HepG2 (cell line): ENCODE data around the gene EPHA2. TPM values are rescaled to one million over a fixed set of nuclear protein-coding genes. Genes with fewer than 3 reads are reported as not detected.

Experiments used
- ARID4A ChIP-seq: sonication (generic); formaldehyde crosslinking; IDR thresholded peaks from 2 replicates; pipeline ENCODE4 v1.5.0; 2020; ENCODE audit warnings: mild to moderate bottlenecking, missing genetic modification reagents, borderline replicate concordance
- BRF2 ChIP-seq: sonication (generic); formaldehyde crosslinking; IDR thresholded peaks from 2 replicates; pipeline ENCODE4 v1.8.1; 2022; ENCODE audit warnings: mild to moderate bottlenecking, missing genetic modification reagents
- KLF12 ChIP-seq: sonication (generic); formaldehyde crosslinking; IDR thresholded peaks from 2 replicates; pipeline ENCODE4 v1.4.0; 2020; ENCODE audit warnings: missing genetic modification reagents, borderline replicate concordance
- MED13 ChIP-seq: sonication (generic); formaldehyde crosslinking; IDR thresholded peaks from 2 replicates; pipeline ENCODE4 v1.5.0; 2020; ENCODE audit warnings: missing genetic modification reagents
- MNT ChIP-seq: fragments of 450-650 bp; IDR thresholded peaks from 2 replicates; pipeline ENCODE4 v1.6.1; 2016
- NRL ChIP-seq: sonication (generic); formaldehyde crosslinking; IDR thresholded peaks from 2 replicates; pipeline ENCODE4 v1.5.0; 2020; ENCODE audit warnings: missing genetic modification reagents, mild to moderate bottlenecking, moderate library complexity, borderline replicate concordance
- SATB2 ChIP-seq: sonication (generic); formaldehyde crosslinking; IDR thresholded peaks from 2 replicates; pipeline ENCODE4 v1.5.0; 2020; ENCODE audit warnings: missing genetic modification reagents
- SIN3A ChIP-seq: IDR thresholded peaks from 2 replicates; pipeline ENCODE4 v1.6.1; 2011; ENCODE audit warnings: low read depth, mild to moderate bottlenecking, control low read depth, low read length, borderline replicate concordance
- THRA ChIP-seq: sonication (generic); formaldehyde crosslinking; IDR thresholded peaks from 2 replicates; pipeline ENCODE4 v1.4.0; 2020; ENCODE audit warnings: missing genetic modification reagents, borderline replicate concordance
- TMF1 ChIP-seq: sonication (generic); formaldehyde crosslinking; IDR thresholded peaks from 2 replicates; pipeline ENCODE4 v1.8.1; 2022; ENCODE audit warnings: low read depth, missing genetic modification reagents
- YEATS2 ChIP-seq: sonication (generic); formaldehyde crosslinking; IDR thresholded peaks from 2 replicates; pipeline ENCODE4 v1.4.0; 2020; ENCODE audit warnings: missing genetic modification reagents, borderline replicate concordance
- ZGPAT ChIP-seq: IDR thresholded peaks from 2 replicates; pipeline ENCODE4 v1.6.1; 2016; ENCODE audit warnings: mild to moderate bottlenecking
- ZNF138 ChIP-seq: sonication (generic); formaldehyde crosslinking; IDR thresholded peaks from 2 replicates; pipeline ENCODE4 v1.5.0; 2020; ENCODE audit warnings: mild to moderate bottlenecking, low read depth, missing genetic modification reagents
- ZNF274 ChIP-seq: sonication (generic); formaldehyde crosslinking; IDR thresholded peaks from 2 replicates; pipeline ENCODE4 v1.5.1; 2020; ENCODE audit warnings: mild to moderate bottlenecking, missing genetic modification reagents
- ZNF335 ChIP-seq: sonication (generic); formaldehyde crosslinking; IDR thresholded peaks from 2 replicates; pipeline ENCODE4 v1.4.0; 2020; ENCODE audit warnings: missing genetic modification reagents
- ZNF432 ChIP-seq: sonication (generic); formaldehyde crosslinking; IDR thresholded peaks from 2 replicates; pipeline ENCODE4 v1.5.0; 2020; ENCODE audit warnings: missing genetic modification reagents, mild to moderate bottlenecking, borderline replicate concordance
- ZNF749 ChIP-seq: sonication (generic); formaldehyde crosslinking; IDR thresholded peaks from 2 replicates; pipeline ENCODE4 v1.8.0; 2022; ENCODE audit warnings: mild to moderate bottlenecking, missing genetic modification reagents, moderate library complexity, borderline replicate concordance
- ZNF878 ChIP-seq: sonication (generic); formaldehyde crosslinking; IDR thresholded peaks from 2 replicates; pipeline ENCODE4 v1.8.1; 2023; ENCODE audit warnings: mild to moderate bottlenecking, missing genetic modification reagents, moderate library complexity
- ZSCAN9 ChIP-seq: IDR thresholded peaks from 2 replicates; pipeline ENCODE4 v1.6.1; 2016; ENCODE audit warnings: borderline replicate concordance
- polyA plus RNA-seq, 8 experiments: library from polyadenylated mRNA; depleted of rRNA in 3 of 8; stranded (reverse) in 7 of 8; unstranded in 1 of 8; fragments of >200 nt; fragmentation: Illumina TruSeq in 4 of 8; extraction: Trizol in 4 of 8; gene quantifications; 2 replicates each; pipeline versions ENCODE4 v1.2.1 to v1.2.3, GENCODE V29; 2011 to 2016; ENCODE audit warnings: low read depth in 4 of 8, missing spikeins in 1 of 8, mixed read lengths in 1 of 8; ENCODE audit not compliant: insufficient read depth in 1 of 8
- total RNA-seq, 5 experiments: library from RNA; depleted of rRNA; stranded (reverse); fragments of >200 nt; fragmentation: Illumina TruSeq; extraction: Trizol; gene quantifications; 2 replicates each; pipeline ENCODE4 v1.2.3, GENCODE V29; 2016; ENCODE audit warnings: low read depth in 1 of 5

EPHA2 gene
- total and polyA plus RNA-seq, 2 of the 13 experiments (the other 11 are each of a cell fraction or from before 2014, with no cell fraction given) = 33.6 to 53.6 TPM

GRCh38 chr1:16164213-16165072 lies 8.6 kb upstream of the EPHA2 start (continued):
- TF ChIP-seq THRA (CRISPR knock-in tag) (peak; percentile 12; the same call in 1 of the 2 replicates), MNT (no peak), ZNF138 (no peak), TMF1 (CRISPR knock-in tag) (no peak), SATB2 (CRISPR knock-in tag) (no peak), ZSCAN9 (no peak), KLF12 (CRISPR knock-in tag) (0 out of 2 replicates have a peak, but pooled peaks have one; percentile 47), YEATS2 (CRISPR knock-in tag) (0 out of 2 replicates have a peak, but pooled peaks have one; percentile 49), ZGPAT (CRISPR knock-in tag) (peak; percentile 68), MED13 (CRISPR knock-in tag) (no peak), NRL (CRISPR knock-in tag) (no peak), ZNF274 (no peak), ZNF749 (CRISPR knock-in tag) (no peak), SIN3A (peak; percentile 48; the same call in 1 of the 2 replicates), ZNF878 (CRISPR knock-in tag) (peak; percentile 64; the same call in 1 of the 2 replicates), BRF2 (CRISPR knock-in tag) (no peak), ZNF335 (CRISPR knock-in tag) (peak; percentile 56; the same call in 1 of the 2 replicates), ZNF432 (CRISPR knock-in tag) (no peak), ARID4A (CRISPR knock-in tag) (peak; percentile 53; the same call in 1 of the 2 replicates)
